Head of caudate nucleus (tissue), 42 donors: ENCODE measurements around the gene PRDM1.

Experiments used
- DNase-seq, 42 donors: peaks; one replicate each; pipeline versions ENCODE4 v3.0.0 to v3.0.0-alpha.2; 2020 to 2021; ENCODE audit warnings: mixed read lengths in 7 of 42
- intact Hi-C: fragments of 100-400 bp; cut with DNase I; formaldehyde crosslinking; loops from one replicate; pipeline ENCODE4 v1.15.0; 2022

PRDM1 gene

GRCh38 chr6:106108129-106108528, 22.0 kb downstream of the PRDM1 start:
- no peak for DNase-seq
- intact Hi-C loops, result no loop called here

DNA sequence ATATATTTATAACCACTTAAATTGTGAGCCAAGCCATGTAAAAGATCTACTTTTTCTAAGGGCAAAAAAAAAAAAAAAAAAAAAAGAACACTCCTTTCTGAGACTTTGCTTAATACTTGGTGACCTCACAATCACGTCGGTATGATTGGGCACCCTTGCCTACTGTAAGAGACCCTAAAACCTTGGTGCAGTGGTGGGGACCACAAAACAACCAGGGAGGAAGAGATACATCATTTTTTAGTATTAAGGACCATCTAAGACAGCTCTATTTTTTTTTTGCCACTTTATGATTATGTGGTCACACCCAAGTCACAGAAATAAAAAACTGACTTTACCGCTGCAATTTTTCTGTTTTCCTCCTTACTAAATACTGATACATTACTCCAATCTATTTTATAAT, 22.9 kb downstream of the PRDM1 start:
- no peak for DNase-seq
- intact Hi-C loops, result no loop called here

DNA sequence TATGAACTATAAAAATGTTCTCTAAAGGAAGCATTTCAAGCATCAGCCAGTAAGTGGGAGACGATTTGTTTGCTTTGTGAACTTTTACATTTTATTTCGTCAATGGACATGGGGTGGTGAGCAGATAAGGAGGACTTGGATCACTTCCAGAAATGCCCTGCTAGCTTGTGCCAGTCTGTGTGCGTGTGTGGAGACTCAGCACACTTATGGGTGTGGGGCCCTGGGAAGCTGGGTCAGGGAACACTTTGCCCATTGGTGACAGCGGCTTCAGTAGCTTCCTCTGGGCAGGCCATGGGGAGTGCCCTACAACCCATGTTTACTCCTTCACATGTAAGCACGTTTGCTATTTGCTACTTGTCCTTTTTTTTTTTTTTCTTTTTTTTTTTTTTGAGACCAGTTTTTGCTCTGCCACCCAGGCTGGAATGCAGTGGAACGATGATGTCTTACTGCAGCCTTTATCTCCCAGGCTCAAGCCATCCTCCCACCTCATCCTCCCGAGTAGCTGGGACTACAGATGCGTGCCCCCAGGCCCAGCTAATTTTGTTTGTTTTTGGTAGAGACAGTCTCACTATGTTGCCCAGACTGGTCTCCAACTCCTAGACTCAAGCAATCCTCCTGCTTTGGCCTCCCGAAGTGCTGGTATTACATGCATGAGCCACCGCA, 24.2 kb downstream of the PRDM1 start:
- intact Hi-C loops, result no loop called here

DNA sequence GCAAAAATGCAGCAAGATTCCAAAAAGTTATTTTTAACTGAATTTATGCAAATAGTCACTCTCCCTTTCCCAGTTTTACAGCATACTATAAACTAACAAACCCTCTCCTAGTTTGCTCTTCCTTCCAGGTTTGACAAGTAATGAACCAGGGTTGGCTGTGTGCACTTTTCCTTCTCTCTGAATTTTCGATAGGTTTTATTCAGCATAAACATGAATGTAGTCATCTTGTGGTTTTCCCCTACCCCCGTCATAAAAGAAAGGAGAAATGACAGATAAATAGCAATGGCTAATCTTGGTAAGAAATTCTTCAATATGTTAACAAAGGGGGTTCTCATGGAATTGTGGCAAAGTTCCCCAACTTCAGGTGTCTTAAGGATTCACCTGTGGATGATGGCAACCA, 26.3 kb downstream of the PRDM1 start:
- no peak for DNase-seq
- intact Hi-C loops, result no loop called here

More for the DNA sequence above, 24.2 kb downstream of the PRDM1 start:
- no peak for DNase-seq

DNA sequence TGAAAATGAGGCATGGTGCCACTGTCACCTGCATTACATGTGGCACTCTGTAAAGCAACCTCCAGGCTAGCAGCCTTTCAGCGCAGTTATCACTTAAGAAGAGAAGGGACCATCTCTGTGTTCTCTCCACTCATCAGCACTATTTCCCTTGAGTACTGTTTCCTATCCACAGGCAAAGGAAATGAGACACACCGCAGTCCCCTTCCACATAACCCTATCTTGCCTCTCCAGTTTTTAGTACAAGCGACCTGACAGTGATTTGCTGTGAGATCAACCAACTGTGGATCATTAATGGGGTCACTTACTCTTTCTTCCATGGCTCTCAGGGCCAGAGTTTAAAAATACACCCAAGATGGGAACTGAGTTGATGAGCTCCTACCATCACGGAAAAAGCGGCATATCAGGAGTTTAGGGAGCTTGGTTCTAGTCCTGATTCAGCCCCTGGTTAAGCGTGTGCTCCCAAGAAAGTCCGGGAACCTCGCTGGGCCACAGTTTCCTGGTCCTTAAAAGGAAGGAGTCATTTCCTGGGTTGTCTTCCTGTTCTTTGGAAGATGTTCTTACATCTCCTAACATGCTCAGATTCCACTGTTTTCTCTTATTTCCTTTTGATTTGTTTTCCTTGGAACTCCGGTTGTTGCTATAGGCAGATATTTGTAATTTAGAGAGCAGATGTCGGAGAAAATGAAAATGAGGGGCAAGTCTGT, 27.3 kb downstream of the PRDM1 start:
- intact Hi-C loops, result no loop called here
- DNase-seq, result no peak

DNA sequence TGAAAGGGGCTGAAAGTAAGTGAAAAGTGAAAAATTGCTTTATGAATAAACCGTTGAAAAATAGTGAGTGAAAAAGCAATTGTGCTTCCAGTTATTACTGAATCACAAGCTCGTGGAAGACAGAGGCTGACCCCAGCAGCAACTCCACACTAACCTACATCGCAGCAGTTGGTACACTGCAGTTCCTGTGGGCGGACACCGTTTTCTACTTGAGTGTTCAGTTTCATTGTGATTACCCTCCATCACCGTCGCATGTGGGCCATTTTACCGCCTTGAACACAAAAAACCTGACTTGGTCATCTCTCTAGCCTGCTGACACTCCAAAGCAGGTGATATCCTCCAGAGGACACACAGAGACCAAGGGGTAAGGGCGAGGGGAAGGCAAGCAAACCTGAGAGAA, 28.4 kb downstream of the PRDM1 start:
- no peak for DNase-seq
- intact Hi-C loops, result no loop called here

- DNase-seq, result no peak
- intact Hi-C loops, result no loop called here
Measured at GRCh38 chr6:106115286-106115685, 29.1 kb downstream of the PRDM1 start.

DNA sequence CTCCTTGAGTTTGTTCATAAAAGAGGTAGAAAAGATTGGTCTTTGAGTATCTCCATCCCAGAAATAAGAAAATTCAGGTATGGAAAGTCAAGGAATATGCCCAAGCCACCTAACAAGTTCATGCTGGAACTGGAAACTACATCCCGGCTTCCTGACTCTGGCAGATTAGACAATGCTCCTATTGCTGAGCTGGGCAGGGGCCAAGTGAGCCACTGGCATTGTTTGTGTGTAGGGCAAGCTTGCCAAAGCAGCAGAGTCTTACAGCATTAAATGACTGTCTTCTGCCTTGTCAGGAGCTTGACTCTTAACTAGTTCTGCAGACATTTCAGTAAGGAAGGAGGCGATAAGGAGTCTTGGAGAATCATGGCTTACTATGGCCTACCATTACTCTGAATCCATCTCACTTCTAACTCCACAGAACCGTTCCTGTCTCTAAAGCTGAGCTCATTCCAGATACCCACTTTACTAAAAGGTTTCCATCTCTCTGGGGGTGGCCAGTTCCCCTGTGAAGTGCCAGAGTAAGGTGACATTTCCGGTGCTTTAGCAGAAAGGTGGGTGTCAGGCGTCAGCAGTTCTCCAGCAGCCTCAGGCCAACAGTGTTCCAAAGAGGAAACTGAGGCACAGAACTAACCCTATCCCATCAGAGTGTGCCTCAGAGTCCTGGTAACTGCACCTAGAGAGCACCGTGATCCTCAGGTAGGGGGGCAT, 30.1 kb downstream of the PRDM1 start:
- peak in 41 of 42 donors; percentile 24 to 91 (median 72) for DNase-seq
- intact Hi-C loops, result no loop called here

- intact Hi-C loops, result no loop called here
- DNase-seq, result no peak
Measured at GRCh38 chr6:106117579-106117978, 31.4 kb downstream of the PRDM1 start.

GRCh38 chr6:106118835-106119431, 32.8 kb downstream of the PRDM1 start:
- DNase-seq, result no peak
- intact Hi-C loops, result no loop called here

DNA sequence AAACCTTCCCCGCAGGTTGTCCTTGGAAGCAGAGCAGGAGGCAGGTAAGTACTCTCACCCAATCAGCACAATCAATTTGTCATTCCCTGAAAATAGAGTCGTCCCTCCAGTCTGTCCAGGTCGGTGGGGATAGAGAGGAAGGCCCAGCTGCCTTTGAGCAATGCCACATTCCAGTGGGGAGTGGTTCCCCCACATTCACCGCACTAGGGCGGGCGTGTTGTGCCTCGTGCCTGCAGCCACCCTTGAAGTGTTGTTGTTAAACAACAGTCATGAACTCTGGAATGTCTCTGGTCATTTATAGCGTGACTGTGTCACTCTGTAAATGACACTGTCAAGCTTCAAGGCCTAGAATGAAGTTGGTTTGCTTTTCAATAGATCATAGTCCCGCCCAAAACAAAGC, 33.4 kb downstream of the PRDM1 start:
- intact Hi-C loops, result no loop called here
- DNase-seq, result no peak

DNA sequence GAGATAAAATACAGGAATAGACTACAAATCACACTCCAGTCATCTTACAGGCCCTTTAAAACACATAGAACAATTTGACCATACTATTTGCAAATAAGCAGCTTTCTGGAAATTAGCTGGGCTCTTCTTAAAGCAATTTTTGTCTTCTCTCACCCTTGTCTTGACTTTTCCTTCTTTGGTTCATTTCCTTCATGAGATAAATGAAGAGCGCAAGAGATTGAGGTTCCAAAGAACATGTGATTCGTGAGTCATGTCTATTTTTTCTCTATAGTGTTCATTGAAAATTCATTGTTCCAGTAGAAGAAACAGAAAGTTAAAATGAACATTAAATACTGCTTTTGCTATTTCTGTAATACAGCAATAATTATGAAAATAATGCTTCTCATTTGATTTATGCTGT, 33.9 kb downstream of the PRDM1 start:
- intact Hi-C loops, result no loop called here
- DNase-seq, result no peak

DNA sequence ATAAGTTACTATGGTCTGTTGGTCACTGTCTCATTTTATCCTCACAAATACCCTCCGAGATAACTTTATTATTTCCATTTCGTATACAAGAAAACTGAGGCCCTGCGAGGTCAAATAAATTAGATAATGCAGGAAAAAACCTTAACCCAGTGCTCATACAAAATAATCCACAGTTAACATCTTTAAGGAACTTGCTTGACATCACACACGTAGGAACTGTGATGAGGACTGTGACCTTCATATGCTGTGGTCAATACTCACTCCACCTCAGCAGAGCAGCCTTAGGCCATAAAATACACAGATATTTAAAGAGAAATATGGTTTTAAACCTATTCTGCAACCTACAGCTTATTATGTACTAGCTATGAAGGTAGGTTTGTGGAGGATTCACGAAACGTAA, 34.3 kb downstream of the PRDM1 start:
- DNase-seq, result no peak
- intact Hi-C loops, result no loop called here

DNA sequence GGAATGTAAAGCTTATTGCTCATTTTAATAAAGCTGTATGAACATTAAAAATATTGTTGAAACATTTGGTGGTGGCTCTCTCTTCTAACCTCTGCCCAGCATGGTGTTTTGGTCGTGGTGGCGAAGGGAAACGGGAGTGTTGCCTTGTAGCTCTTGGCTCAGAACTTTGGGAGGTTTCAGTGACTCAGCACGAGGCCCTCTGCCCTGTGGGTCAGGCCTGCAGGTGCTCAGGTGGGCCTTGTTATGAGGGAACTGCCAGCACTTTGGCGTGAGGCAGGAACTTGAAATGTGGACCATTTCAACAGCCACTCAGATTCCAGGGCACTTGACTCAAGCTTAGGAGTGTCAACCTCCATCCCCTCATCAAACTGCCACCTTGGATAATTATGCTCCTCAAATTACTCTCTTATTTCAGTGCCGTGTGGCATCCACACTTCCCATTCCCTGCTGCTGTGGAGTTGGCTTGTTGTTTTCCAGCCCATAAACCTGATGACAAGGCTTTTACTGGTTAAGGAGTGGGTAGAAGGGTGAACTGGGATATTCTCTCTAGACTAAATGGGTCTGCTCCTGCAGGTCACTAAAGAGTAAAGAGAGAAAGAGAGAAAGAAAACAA, 36.3 kb downstream of the PRDM1 start:
- intact Hi-C loops, result no loop called here
- no peak for DNase-seq

DNA sequence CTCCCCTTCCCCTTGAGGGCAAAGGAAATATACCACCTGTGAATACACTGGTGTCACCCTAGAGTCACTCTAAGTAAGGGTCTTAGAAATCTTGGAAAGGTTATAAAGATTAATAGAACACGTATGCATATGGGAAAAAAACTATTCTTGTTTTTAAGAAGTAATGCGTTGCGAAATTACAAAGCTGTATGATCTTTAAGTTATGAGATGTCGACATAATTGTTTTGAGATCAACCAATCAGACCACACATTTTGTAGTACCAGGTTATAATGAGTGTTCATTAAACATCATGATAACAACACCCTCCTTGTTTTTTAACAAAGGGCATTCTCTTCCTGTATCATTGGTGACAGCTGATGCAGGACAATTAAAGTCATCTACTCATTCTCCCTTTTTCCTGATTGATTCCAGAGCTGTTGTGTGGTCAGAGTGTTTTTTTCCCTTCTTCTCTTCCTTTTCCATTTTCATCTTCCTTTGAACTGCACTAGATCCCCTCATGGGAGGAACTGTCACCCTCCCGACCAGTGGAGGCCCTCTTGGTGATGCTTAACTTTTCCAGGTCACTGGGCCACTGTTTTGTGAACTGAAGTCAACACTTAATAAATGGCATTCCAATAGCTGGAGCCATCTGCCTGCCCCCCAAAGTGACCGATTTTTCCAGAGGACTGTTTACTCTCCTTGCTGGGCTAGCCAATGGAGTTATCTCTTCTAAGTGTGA, 37.0 kb downstream of the PRDM1 start:
- DNase-seq, result no peak
- intact Hi-C loops, result no loop called here

GRCh38 chr6:106124015-106124414, 37.9 kb downstream of the PRDM1 start:
- intact Hi-C loops, result no loop called here
- no peak for DNase-seq

GRCh38 chr6:106124437-106125430, 38.6 kb downstream of the PRDM1 start:
- intact Hi-C loops, result no loop called here
- DNase-seq, result peak in 2 of 42 donors; percentile 16

DNA sequence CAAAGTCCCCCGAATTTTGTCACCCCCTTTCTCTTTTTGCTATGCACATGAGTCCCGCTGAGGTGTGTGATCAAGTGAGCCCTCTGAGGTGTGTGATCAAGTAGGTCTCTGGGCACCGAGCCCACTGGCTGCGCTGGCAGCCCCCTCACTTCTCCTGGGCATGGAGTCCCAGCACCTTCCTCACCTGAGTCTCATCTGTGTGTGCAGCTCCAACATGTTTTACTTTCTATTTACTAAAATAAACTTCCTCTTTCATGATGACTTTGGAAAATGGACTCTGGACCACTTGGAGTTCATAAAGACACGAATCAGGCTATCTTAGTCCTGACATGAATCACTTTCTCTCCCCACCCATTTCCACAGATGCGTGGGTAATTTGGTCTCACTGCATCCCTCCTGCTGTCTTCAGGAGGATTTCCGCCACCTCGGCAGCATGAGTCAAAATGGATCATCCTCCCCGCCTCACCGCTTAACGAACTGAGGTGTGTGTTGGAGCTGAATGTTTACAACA, 39.8 kb downstream of the PRDM1 start:
- intact Hi-C loops, result no loop called here
- DNase-seq, result peak in 1 of 42 donors; percentile 15
